Right lobe of liver (tissue), 4 donors: ENCODE measurements around the gene MAP3K1.

Source experiments
- POLR2A ChIP-seq: fragments of 450-650 bp; IDR thresholded peaks from one replicate; pipeline ENCODE4 v1.6.1; 2017; ENCODE audit warnings: antibody characterized with exemption, mild to moderate bottlenecking
- TF ChIP-seq, protein P1 (sequence below), 4 donors: fragments of 200-600 bp in 3 of 4; fragments of 450-650 bp in 1 of 4; IDR thresholded peaks; one replicate each; pipeline versions ENCODE4 v1.5.1 to v1.8.0; 2016 to 2022; ENCODE audit warnings: antibody characterized with exemption in 4 of 4, mild to moderate bottlenecking in 2 of 4
- donor health status: DM: no; HTN: no; CAD: no.
- donor health status: DM: no; HTN: no; CAD: no.
- donor health status: DM: no; HTN: yes; CAD: no.

DNA sequence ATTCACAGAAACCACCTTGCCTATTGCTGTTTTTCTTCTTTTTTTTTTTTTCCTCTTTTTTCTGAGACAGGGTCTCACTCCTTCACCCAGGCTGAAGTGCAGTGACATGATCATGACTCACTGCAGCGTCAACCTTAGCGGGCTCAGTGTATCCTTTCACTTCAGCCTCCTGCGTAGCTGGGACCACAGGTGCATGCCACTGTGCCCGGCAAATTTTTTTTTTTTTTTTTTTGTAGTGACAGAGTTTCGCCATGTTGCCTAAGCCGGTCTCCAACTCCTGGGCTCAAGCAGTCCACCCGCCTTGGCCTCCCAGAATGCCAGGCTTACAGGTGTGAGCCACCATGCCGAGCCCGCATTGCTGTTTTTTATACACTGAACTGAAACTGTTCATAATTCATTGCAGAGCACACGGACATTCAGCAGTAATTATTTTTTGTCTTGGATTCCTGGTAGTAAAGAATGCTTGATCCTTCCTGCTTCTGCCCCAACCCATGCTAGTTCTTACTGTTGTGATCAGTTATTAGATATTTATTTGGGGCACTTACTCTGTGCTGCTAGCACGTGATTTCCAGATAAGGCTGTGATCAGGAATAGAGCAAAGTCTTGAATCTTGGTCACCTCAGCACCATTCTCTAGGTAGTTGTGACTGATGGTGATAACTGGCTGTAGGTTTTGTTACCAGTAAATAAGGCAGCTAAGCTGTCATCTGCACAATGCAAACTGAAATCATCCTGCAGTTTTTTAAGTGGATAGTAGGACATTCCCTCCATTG is 14.0 kb downstream of the MAP3K1 start:
- TF ChIP-seq, protein P1, sequence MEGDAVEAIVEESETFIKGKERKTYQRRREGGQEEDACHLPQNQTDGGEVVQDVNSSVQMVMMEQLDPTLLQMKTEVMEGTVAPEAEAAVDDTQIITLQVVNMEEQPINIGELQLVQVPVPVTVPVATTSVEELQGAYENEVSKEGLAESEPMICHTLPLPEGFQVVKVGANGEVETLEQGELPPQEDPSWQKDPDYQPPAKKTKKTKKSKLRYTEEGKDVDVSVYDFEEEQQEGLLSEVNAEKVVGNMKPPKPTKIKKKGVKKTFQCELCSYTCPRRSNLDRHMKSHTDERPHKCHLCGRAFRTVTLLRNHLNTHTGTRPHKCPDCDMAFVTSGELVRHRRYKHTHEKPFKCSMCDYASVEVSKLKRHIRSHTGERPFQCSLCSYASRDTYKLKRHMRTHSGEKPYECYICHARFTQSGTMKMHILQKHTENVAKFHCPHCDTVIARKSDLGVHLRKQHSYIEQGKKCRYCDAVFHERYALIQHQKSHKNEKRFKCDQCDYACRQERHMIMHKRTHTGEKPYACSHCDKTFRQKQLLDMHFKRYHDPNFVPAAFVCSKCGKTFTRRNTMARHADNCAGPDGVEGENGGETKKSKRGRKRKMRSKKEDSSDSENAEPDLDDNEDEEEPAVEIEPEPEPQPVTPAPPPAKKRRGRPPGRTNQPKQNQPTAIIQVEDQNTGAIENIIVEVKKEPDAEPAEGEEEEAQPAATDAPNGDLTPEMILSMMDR (IDR thresholded peaks at IDR 0.05) = no peak
- no peak for TF ChIP-seq POLR2A
